Measurements from ENCODE around the gene TPGS1.

Gene TPGS1

DNA sequence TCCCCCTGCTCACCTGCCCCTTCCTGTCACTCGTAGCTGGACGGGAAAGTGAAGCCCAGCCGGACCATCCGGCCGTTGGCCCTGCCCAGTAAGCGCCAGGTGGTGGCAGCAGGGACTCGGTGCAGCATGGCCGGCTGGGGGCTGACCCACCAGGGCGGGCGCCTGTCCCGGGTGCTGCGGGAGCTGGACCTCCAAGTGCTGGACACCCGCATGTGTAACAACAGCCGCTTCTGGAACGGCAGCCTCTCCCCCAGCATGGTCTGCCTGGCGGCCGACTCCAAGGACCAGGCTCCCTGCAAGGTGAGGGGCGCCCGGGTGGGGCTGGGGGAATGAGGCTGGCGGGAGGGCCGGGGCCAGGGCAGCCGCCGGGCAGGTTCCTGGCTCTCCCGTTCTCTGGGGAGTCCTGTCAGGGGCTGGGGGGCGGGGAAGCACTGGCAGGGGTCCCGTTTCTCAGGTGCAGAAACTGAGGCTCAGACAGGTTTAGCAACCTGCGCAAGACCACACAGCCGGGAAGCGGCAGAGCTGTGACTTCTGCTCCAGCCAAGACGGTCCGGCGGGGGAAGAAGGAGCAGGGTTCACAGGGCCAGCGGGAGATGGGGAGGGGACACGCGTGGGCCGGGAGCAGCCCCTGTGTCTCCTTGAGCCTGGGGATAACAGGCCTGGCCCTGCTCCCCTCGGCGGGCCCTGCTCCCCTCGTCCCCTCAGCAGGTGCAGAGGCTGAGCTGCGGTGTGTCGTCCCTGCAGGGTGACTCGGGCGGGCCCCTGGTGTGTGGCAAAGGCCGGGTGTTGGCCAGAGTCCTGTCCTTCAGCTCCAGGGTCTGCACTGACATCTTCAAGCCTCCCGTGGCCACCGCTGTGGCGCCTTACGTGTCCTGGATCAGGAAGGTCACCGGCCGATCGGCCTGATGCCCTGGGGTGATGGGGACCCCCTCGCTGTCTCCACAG, 41.9 kb downstream of the TPGS1 start:
- intact Hi-C loops (cut with DNase I) = no loop called here
- no peak for DNase-seq

DNA sequence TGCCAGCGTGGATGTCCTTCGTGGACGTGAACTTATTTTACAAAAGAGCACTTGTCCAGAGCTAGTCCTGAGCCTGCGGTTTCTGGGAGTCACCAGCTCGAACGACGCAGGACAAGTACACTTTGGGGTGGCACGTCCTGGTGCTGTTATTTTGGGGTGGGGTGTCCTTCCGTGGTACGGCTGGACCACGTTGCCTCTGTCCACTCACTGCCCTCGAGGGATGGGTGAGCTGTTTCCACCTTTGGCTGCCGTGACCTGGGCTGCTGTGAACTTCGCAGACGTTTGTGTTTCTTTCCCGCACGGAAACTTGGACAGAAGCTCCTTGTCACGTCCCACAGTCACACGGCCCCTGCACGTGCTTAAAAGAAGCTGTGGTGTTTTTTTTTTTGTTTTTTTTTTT, 47.5 kb downstream of the TPGS1 start:
- DNase-seq = no peak
- intact Hi-C loops (cut with DNase I) = no loop called here

DNA sequence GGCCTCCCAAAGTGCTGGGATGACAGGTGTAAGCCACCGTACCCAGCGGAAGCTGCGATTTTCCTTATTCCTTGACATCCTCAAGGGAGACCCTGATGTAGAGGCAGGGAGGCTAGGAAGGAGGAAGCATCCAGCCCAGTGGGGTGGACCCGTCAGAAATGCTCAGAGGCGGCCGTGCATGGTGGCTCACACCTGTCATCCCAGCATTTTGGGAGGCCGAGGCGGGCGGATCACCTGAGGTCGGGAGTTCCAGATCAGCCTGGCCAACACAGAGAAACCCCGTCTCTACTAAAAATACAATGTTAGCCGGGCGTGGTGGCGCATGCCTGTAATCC, 48.1 kb downstream of the TPGS1 start:
- DNase-seq = no peak
- intact Hi-C loops (cut with DNase I) = no loop called here

DNA sequence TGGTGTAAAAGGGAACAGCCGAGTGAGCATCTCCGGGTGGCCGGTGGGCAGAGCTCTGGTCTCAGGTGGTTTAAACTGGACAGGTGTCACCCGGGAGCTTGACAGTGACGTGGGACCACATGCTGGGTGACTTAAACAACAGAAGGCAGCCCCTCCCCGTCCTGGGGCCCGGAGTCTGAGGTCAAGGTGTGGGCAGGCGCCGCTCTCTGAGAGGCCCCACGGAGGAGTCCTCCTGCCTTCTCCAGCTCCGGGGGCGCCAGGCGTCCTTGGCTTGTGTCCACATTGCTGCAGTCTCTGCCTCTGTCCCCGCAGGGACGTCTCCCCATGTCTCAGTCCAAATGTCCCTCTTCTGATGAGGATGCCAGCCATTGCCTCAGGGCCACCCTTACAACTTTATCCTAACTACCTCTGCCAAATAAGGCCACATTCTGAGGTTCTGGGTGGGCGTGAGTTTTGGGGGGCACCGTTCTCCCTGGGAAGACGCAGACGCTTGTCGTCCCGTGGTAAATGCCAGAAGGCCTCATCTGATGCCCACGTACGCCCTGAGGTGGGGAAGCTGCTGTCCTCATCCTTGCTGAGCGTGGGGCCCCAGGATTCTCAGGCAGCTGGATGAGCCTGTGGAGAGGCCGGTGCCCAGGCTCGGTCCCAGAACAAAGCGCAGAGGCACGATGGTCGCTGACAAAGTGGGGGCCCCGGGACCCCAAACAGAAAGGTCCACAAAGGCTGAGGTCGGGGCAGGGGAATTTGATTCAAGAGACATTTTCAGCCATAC, 49.5 kb downstream of the TPGS1 start:
- intact Hi-C loops (cut with DNase I) = no loop called here
- no peak for DNase-seq

DNA sequence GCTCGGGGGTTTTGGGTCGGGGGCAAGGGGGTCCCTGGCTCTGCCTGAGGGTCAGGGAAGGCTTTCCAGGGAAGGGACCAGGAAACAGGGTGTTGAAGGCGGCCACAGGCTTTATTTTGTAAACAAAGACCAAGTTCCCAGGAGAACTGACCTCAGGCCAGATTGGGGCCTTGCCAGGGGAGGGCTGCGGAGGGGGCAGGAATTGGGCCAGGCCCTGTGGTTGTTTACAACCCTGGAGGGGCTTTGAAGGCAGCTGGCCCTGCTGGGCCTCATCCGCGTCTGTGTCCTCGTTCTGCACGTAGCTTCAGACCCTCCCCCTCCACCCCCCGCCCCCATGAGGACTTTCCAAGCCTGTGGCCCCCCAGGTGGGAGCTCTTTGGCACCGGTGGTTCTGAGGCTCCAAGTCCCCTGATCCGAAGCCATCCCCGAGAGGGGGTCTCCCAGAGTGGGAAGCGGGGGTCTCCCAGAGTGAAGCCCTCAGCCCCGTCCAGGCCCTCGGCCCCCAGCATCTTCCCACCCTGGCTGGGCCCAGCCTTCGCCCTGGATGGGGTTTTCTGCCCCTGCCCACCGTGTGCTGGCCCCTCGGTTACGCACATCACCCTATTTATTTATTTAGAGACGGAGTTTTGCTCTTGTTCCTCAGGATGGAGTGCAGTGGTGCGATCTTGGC, 51.6 kb downstream of the TPGS1 start:
- intact Hi-C loops (cut with DNase I) = no loop called here
- peak in 8 of 42 donors; percentile 35 to 56 (median 40) for DNase-seq

DNA sequence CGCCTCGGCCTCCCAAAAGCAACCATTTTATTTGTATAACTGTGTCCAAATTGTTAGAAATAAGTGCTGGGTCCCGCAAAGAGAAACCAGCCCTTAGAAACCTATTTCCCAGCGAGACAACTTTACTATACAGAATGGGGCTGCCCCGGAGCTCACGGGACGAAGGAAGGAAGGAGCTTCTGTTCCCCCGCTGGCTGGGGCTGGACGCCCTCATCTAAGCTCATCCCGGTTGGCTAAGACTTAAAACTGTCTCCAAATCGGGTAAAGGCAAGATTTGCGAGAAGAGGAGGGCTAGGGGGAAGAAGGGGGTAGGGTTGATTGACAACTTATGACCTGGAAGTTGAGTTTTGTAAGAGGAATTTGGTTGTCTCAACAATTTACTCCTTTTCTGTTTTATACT, 52.8 kb downstream of the TPGS1 start:
- intact Hi-C loops (cut with DNase I) = no loop called here
- DNase-seq = no peak

DNA sequence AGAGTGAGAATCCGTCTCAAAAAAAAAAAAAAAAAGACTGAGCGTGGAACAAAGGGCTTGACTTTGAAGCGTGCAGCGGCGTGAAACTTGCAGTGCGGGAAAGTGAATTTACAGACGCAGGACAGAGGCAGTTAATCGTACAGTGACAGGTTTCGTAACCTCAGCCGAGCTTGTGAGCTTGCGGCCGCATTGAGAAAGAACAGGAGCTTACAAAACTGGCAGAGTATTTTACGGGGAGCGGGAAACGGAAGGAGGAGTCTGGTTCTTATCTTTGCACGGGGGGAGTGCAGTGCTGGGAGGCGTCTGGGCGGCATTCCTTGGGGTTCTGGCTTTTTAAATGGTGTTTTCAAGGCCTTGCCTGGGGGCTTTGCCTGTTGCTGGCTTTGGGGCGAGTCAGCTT, 59.1 kb downstream of the TPGS1 start:
- intact Hi-C loops (cut with DNase I) = no loop called here
- DNase-seq = peak in 1 of 42 donors; percentile 2

DNA sequence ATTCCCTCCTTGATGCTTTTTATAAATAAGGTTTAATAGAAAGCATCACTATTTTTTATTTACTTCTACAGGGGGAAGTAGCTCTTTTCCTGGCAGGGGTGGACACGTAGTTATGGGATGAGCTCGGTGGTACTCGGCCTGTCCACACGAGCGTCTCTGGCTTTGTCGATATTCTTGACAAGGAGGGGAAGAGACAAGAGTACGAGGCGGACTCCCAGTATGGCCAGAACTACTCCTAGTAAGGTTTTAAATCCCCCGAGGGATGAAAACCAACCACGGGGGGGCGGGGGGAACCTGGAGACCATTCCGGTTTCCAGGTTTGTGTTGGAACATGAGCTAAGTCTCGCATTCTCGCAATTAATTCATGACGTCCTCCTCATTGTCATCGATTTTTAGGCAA, 59.5 kb downstream of the TPGS1 start:
- DNase-seq = peak in 1 of 42 donors; percentile 2
- intact Hi-C loops (cut with DNase I) = no loop called here

DNA sequence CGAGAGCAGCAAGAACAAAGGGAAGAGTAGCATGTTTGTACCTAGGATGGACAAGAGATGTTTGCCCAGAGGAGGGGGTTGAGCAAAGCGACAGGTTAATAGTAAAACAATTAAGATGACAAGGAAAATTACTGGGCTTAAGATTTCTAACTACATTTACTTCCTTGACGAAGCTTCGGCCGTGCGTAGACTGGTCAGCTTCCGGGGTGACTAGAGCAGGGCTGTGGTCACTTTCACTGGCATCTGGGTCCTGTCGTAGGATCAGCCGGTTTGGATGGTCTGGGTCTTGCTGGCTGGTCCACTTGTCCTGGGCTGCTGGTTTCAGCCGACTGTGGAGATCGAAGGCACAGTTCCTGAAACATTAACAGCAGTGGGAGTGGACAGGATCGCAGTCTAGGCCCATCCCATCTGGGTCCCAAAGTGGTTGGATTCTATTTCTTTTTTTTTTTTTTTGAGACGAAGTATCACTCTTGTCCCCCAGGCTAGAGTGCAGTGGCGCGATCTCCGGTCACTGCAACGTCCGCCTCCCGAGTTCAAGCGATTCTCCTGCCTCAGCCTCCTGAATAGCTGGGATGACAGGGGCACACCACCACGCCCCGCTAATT, 60.1 kb downstream of the TPGS1 start:
- intact Hi-C loops (cut with DNase I) = no loop called here

More for the DNA sequence above, 60.1 kb downstream of the TPGS1 start:
- no peak for DNase-seq

Data from head of caudate nucleus (tissue), 42 donors.